Activated T-helper 1 cell treated with anti-CD3 and anti-CD28 coated beads, Interleukin-12 subunit alpha, Interleukin-12 subunit beta, Interleukin-2, Interleukin-4 antibody, amounts not matched to agents 30 ng/mL and 10 ng/mL and 1 ng/mL, durations not matched to agents 14 hours and 24 hours and 36 hours (primary cell): ENCODE data around the gene NNT. TPM values are rescaled to one million over a fixed set of nuclear protein-coding genes. Genes with fewer than 3 reads are reported as not detected.
"Not testable (repeated sequence)": the region's sequence is repeated elsewhere in the genome, so short reads cannot be mapped to it uniquely, and the experiment has no call there.

ENCODE experiments used
- DNase-seq: peaks from one replicate; pipeline ENCODE4 v3.0.0; 2021; ENCODE audit warnings: low spot score
- H3K27ac Mint-ChIP-seq: one replicate; pipeline ENCODE4 v1.8.0; 2021; ENCODE audit warnings: mild to moderate bottlenecking, mixed read lengths
- H3K27me3 Mint-ChIP-seq: one replicate; pipeline ENCODE4 v1.8.0; 2022; ENCODE audit warnings: mild to moderate bottlenecking, moderate library complexity, mixed read lengths; ENCODE audit not compliant: insufficient read depth
- H3K36me3 Mint-ChIP-seq: one replicate; pipeline ENCODE4 v1.8.0; 2021; ENCODE audit warnings: low read depth, mixed read lengths
- H3K4me1 Mint-ChIP-seq: one replicate; pipeline ENCODE4 v1.8.0; 2021; ENCODE audit warnings: low read depth, mixed read lengths
- H3K4me3 Mint-ChIP-seq: one replicate; pipeline ENCODE4 v1.8.0; 2021; ENCODE audit warnings: mild to moderate bottlenecking, moderate library complexity, mixed read lengths
- H3K9me3 Mint-ChIP-seq: one replicate; pipeline ENCODE4 v1.8.0; 2021; ENCODE audit warnings: mixed read lengths
- intact Hi-C: fragments of 100-400 bp; cut with micrococcal nuclease; formaldehyde crosslinking; loops from one replicate; pipeline ENCODE4 v1.15.1; 2024
- total RNA-seq: library from RNA; stranded (reverse); gene quantifications from 2 replicates; pipeline ENCODE4 v1.2.3, GENCODE V29; 2022

Gene NNT
- total RNA-seq = 43.6 and 47.5 TPM in 2 replicates

DNA sequence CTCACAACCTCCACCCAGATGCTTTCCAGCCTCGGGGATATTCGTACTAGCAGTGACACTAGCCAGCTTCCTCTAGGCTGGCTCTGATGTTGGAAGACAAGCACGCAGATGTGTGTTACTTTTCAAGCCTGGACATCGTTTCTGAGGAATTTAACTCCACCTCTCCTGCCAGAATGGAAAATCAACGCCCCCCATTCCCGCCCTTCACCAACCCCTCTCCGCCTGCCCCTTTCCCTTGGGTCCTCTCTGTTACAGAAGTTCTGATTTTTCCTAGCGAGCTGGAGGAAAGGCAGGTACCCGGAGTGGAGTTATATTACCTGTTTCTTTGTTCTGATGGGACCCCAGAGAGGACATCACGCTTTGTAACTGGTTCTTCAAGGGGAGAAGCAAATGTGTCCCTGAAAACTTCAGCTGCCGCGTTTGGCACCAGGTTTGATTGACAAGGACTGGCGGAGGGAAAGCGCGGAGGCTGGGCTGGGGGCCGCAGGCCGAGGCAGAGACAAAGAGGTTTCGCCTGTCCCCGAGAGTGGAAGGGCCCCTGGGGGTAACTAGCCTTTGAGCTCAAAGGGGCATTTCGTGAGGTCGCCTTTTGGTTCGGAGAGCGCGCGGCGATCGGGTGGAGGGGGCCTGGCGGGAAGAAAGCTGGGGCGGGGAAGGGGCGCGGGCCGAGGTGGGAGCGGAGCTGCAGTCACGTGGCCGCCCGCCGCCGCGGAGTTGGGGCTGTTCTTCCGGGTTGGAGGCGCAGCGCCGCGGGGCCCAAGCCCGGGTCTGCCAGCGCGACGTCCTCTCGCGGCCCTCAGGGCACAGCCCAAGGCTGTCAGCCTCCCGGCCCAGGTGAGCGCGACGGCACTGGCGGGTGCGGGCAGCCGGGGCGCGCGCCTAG, at the start of gene NNT:
NNT (plus strand) TSS at position 720 of the 883 bp plus-strand sequence. CDS start 6,016 bp downstream, outside the sequence.
- H3K9me3 Mint-ChIP-seq = peaks cover 5% of the 10 kb centered on the region
- peak within 1 kb of the TSS; percentile 91 for H3K27ac Mint-ChIP-seq
- peak within 1 kb of the TSS; percentile 91 for H3K4me3 Mint-ChIP-seq
- no peaks in the 10 kb centered on the region for H3K27me3 Mint-ChIP-seq
- H3K36me3 Mint-ChIP-seq = peaks cover 20% of the 10 kb centered on the region
- DNase-seq = peak; percentile 76
- intact Hi-C loops = loop anchor here (1.0 to 10.0 kb wide), 8 partner anchors 46 to 1206 kb away; partner anchors contain the start of genes C5orf34, MRPS30, TMEM267 and ZNF131
- H3K4me1 Mint-ChIP-seq = peaks cover 34% of the 10 kb centered on the region

- Mint-ChIP-seq H3K4me1 (peaks cover 17% of the 10 kb centered on the region), H3K9me3 (no peaks in the 10 kb centered on the region), H3K27me3 (no peaks in the 10 kb centered on the region), H3K27ac (no peak overlapping the region), H3K36me3 (peaks cover 7% of the 10 kb centered on the region), H3K4me3 (no peak overlapping the region)
- no peak for DNase-seq
- intact Hi-C loops = no loop called here
Measured at GRCh38 chr5:43553381-43553780, 49.6 kb upstream of the NNT start.

DNA sequence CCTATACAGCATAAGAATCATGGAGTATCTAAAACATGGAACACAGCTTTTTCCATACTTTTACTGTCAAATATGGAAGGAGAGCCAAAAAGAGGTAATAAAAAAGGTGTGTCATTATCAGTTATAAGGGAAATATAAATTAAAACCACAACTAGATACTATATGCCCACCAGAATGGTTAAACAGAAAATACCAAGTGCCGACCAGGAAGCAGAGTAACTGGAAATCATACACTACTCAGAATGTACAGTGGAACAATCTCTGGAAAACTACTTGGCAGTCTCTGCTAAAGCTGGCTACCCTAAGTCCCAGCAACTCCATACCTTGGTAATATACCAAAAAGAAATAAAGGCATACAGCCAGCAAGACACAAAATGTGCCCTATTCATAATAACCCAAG, 48.5 kb upstream of the NNT start:
- Mint-ChIP-seq H3K27me3 (no peaks in the 10 kb centered on the region), H3K4me3 (no peak overlapping the region), H3K36me3 (peaks cover 5% of the 10 kb centered on the region), H3K27ac (no peak overlapping the region), H3K4me1 (peaks cover 18% of the 10 kb centered on the region), H3K9me3 (no peaks in the 10 kb centered on the region)
- intact Hi-C loops = loop anchor here (2.0 kb wide), 1 partner anchor 18 kb away; no protein-coding TSS in a partner anchor
- no peak for DNase-seq

DNA sequence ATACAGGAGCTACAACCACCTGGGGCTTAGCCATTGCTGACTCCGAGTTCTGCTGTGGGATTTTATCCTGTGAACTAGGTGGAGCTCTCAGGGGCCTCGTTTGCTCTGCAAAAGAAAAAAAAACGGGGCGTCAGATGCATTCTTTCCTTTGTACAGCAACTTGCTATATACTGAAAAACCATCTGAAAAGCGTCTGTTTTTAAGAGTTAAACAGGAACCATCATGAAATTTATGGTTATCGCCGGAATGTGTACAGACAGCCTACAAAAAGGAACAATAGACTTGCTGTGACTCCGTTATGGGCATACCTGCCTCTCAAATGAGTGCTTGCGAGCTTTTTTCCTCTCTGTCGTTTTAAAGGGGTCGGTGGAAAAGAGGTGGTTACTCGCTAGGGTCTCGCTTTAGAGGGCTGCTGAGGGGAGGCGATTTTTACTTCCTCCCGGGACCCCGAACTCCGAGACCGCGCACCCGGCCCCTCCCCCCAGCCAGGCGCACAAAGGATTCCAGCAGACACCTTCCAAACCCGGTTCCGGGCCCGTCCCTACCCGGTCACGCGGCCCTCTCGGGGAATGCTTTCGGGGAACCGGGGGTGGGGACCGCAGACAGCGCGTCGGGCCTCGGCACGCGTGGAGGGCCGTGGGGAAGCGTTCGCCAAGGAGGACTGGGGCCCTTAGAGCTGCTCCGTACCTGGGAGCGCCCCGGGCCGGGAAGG, 46.9 kb upstream of the NNT start:
- H3K9me3 Mint-ChIP-seq = no peaks in the 10 kb centered on the region
- intact Hi-C loops = loop anchor here (1.0 to 5.0 kb wide), 13 partner anchors 19 to 1251 kb away; partner anchors contain the start of genes C5orf34, HMGCS1, MRPS30 and NNT
- no peaks in the 10 kb centered on the region for H3K27me3 Mint-ChIP-seq
- H3K27ac Mint-ChIP-seq = peak overlapping the region; percentile 87
- peak; percentile 43 for DNase-seq
- H3K36me3 Mint-ChIP-seq = peaks cover 2% of the 10 kb centered on the region
- H3K4me3 Mint-ChIP-seq = peak overlapping the region; percentile 92
- H3K4me1 Mint-ChIP-seq = peaks cover 13% of the 10 kb centered on the region

DNA sequence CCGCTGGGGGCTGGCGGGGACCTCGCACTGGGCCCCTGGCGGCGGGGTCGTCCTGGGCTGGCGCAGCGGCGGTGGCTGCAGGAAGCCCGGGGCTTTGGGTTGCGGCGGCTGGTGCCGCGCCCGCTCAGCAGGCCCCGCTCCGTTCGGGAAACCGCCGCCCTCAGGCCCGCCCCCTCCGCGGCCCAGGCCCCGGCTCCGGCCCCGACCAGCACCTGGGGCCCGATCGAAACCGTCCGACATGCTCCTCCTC, 46.4 kb upstream of the NNT start:
- Mint-ChIP-seq H3K4me1 (peaks cover 10% of the 10 kb centered on the region), H3K4me3 (peak overlapping the region; percentile 80)
- not testable (repeated sequence) for H3K36me3 Mint-ChIP-seq, H3K27me3 Mint-ChIP-seq, H3K27ac Mint-ChIP-seq, DNase-seq, H3K9me3 Mint-ChIP-seq
- intact Hi-C loops = loop anchor here (1.0 to 5.0 kb wide), 12 partner anchors 41 to 1251 kb away; partner anchors contain the start of genes C5orf34, HMGCS1, MRPS30 and NNT

GRCh38 chr5:43556857-43557542, 46.0 kb upstream of the NNT start, which contains the start of gene PAIP1:
Gene PAIP1 (minus strand): TSS chr5:43557077. CDS start chr5:43556846, 231 bp downstream.
- H3K27me3 Mint-ChIP-seq = no peaks in the 10 kb centered on the region
- peak; percentile 83 for DNase-seq
- H3K4me1 Mint-ChIP-seq = peaks cover 10% of the 10 kb centered on the region
- H3K36me3 Mint-ChIP-seq = peaks cover 2% of the 10 kb centered on the region
- H3K9me3 Mint-ChIP-seq = no peaks in the 10 kb centered on the region
- intact Hi-C loops = loop anchor here (1.0 to 5.0 kb wide), 12 partner anchors 42 to 1250 kb away; partner anchors contain the start of genes C5orf34, HMGCS1, MRPS30 and NNT
- H3K4me3 Mint-ChIP-seq = peak within 1 kb of the TSS; percentile 92
- peak within 1 kb of the TSS; percentile 93 for H3K27ac Mint-ChIP-seq

GRCh38 chr5:43560128-43560527, 42.9 kb upstream of the NNT start:
- no peaks in the 10 kb centered on the region for H3K9me3 Mint-ChIP-seq
- no peak overlapping the region for H3K27ac Mint-ChIP-seq
- H3K4me3 Mint-ChIP-seq = no peak overlapping the region
- peaks cover 10% of the 10 kb centered on the region for H3K4me1 Mint-ChIP-seq
- intact Hi-C loops = no loop called here
- DNase-seq = no peak
- no peaks in the 10 kb centered on the region for H3K36me3 Mint-ChIP-seq
- no peaks in the 10 kb centered on the region for H3K27me3 Mint-ChIP-seq

- no peak for DNase-seq
- Mint-ChIP-seq H3K36me3 (no peaks in the 10 kb centered on the region), H3K9me3 (no peaks in the 10 kb centered on the region), H3K4me3 (no peak overlapping the region), H3K4me1 (peaks cover 10% of the 10 kb centered on the region), H3K27me3 (no peaks in the 10 kb centered on the region), H3K27ac (no peak overlapping the region)
- intact Hi-C loops = no loop called here
Measured at GRCh38 chr5:43561356-43561755, 41.6 kb upstream of the NNT start.

DNA sequence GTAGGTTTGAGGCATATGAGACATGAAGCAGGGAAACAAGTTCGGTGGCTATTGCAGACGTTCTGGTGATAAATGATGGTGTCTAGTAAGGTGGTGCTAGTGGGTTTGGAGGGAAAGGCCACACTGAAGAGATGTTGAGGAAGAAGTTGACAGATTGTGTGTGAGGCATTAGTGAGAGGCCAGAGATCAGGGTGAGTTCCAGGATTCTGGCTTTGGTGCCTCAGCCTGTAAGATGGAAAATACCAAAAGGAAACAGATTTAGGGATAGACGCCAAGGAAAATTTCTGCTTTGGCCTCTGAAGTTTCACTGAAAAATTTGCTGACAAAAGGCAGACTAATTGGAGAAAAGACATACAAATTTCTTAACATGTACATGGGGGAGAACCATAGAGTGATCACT, 39.7 kb upstream of the NNT start:
- DNase-seq = no peak
- Mint-ChIP-seq H3K36me3 (no peaks in the 10 kb centered on the region), H3K27me3 (no peaks in the 10 kb centered on the region), H3K4me1 (peaks cover 5% of the 10 kb centered on the region), H3K4me3 (no peak overlapping the region), H3K9me3 (no peaks in the 10 kb centered on the region), H3K27ac (no peak overlapping the region)
- intact Hi-C loops = no loop called here

GRCh38 chr5:43564289-43564850, 38.6 kb upstream of the NNT start:
- Mint-ChIP-seq H3K4me3 (no peak overlapping the region), H3K36me3 (no peaks in the 10 kb centered on the region), H3K9me3 (no peaks in the 10 kb centered on the region), H3K4me1 (no peaks in the 10 kb centered on the region), H3K27ac (no peak overlapping the region), H3K27me3 (no peaks in the 10 kb centered on the region)
- no peak for DNase-seq
- intact Hi-C loops = no loop called here

- intact Hi-C loops = no loop called here
- no peaks in the 10 kb centered on the region for H3K27me3 Mint-ChIP-seq
- no peak for DNase-seq
- no peak overlapping the region for H3K27ac Mint-ChIP-seq
- H3K4me1 Mint-ChIP-seq = no peaks in the 10 kb centered on the region
- no peaks in the 10 kb centered on the region for H3K36me3 Mint-ChIP-seq
- H3K4me3 Mint-ChIP-seq = no peak overlapping the region
- H3K9me3 Mint-ChIP-seq = no peaks in the 10 kb centered on the region
Measured at GRCh38 chr5:43565043-43565442, 37.9 kb upstream of the NNT start.

DNA sequence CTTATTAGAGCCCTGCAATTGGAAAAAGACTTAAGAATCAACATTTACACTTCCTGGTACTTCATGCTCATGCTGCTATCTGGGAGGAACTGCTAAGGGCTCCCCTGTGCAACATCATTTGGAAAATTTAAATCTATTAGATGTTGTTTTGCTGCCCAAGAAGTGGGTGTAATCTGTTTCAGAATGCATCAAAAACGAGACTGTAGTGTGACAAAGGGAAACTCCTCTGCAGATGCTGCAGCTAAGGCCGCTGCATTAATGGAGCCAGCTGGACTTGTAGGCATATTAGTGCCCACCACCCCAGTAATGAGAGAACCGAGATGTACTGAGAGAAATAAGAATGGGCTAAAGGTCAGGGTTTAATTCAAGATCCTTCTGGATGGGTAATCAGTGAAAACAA, 35.0 kb upstream of the NNT start:
- H3K4me3 Mint-ChIP-seq = no peak overlapping the region
- no peak for DNase-seq
- H3K27me3 Mint-ChIP-seq = no peaks in the 10 kb centered on the region
- no peaks in the 10 kb centered on the region for H3K36me3 Mint-ChIP-seq
- H3K9me3 Mint-ChIP-seq = no peaks in the 10 kb centered on the region
- no peaks in the 10 kb centered on the region for H3K4me1 Mint-ChIP-seq
- H3K27ac Mint-ChIP-seq = no peak overlapping the region
- intact Hi-C loops = no loop called here
